ENCODE results near the gene KLHL35. TPM values are rescaled to one million over a fixed set of nuclear protein-coding genes. Genes with fewer than 3 reads are reported as not detected.

Gene KLHL35
- polyA plus RNA-seq, 1 donor from 2014 or later, result 0.48 TPM

DNA sequence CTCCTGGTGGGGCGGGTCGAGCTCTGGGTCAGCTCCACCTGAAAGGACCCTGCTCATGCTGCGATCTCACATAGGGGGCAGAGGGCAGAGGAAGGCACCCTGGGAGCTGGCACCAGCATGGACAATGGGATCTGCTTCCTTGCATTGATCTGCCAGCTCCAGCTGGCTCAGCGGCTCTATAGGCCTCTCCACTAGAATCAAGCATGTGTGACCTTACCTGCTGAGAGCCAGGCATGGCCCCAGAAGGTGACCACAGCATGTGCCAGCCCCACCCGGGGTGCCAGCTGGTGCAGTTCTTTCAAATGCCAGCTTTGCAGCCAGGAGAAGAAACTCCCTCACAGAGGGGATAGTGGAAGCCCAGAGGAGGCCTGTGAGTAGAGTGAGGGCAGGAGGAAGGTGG is 22.0 kb upstream of the KLHL35 start:
- Mint-ChIP-seq H3K9me3 (no peaks in the 10 kb centered on the region), H3K27me3 (no peaks in the 10 kb centered on the region)

DNA sequence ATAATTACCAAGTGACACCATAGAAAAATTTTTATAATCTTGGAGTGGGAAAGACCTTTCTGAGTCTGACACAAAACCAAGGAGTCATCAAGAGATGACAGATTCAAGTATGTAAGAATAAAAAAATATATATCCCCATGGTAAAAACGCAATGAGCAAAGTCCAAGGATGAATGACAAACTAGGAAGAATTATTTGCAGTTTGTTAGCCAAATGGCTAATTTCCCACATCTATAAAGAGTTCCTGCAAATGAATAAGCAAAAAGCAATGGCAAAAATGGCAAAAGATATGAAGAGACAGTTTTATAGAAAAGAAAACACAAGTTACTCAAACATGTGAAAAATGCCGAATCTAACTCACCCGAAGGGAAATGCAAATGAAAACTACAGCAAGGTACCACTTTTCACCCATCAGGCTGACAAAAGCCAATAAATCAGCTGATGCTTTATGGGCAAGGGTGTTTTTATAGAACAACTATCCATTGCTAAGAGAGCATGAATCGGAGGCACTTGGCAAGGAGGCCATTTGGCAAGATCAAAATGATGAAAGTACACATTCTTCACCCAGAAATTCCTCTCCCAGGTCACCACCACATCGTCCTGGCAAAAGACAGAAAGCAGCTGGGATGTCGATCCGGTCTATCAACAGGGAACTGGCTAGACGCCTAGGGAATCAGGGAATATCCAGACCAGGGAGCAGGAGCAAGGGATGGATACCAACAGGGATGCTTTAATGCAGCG is 21.1 kb upstream of the KLHL35 start:
- no peak overlapping the region for H3K4me3 Mint-ChIP-seq

More for the DNA sequence above, 22.0 kb upstream of the KLHL35 start:
- H3K4me1 Mint-ChIP-seq, result peaks cover 0 to 1% (median 0%) of the 10 kb centered on the region in 3 donors
- peaks cover 13% of the 10 kb centered on the region for H3K36me3 Mint-ChIP-seq
- H3K4me3 Mint-ChIP-seq, result no peak overlapping the region
- no peak overlapping the region for H3K27ac Mint-ChIP-seq

GRCh38 chr11:75450826-75451821 is 18.1 kb upstream of the KLHL35 start:
- Mint-ChIP-seq H3K4me3 (peak overlapping the region in 1 of 4 donors; percentile 57), H3K4me1 (peaks cover 0 to 1% (median 0%) of the 10 kb centered on the region in 3 donors), H3K36me3 (peaks cover 13% of the 10 kb centered on the region), H3K9me3 (no peaks in the 10 kb centered on the region), H3K27ac (no peak overlapping the region), H3K27me3 (no peaks in the 10 kb centered on the region)

More for the DNA sequence above, 21.1 kb upstream of the KLHL35 start:
- peaks cover 13% of the 10 kb centered on the region for H3K36me3 Mint-ChIP-seq
- no peak overlapping the region for H3K27ac Mint-ChIP-seq
- peaks cover 0 to 1% (median 0%) of the 10 kb centered on the region in 3 donors for H3K4me1 Mint-ChIP-seq
- H3K27me3 Mint-ChIP-seq, result no peaks in the 10 kb centered on the region
- no peaks in the 10 kb centered on the region for H3K9me3 Mint-ChIP-seq

GRCh38 chr11:75450236-75450635 is 17.2 kb upstream of the KLHL35 start:
- Mint-ChIP-seq H3K36me3 (peaks cover 13% of the 10 kb centered on the region), H3K27me3 (no peaks in the 10 kb centered on the region), H3K27ac (no peak overlapping the region), H3K4me3 (no peak overlapping the region), H3K9me3 (no peaks in the 10 kb centered on the region), H3K4me1 (no peaks in the 10 kb centered on the region)

GRCh38 chr11:75449776-75450175 is 16.8 kb upstream of the KLHL35 start:
- H3K27ac Mint-ChIP-seq, result no peak overlapping the region

DNA sequence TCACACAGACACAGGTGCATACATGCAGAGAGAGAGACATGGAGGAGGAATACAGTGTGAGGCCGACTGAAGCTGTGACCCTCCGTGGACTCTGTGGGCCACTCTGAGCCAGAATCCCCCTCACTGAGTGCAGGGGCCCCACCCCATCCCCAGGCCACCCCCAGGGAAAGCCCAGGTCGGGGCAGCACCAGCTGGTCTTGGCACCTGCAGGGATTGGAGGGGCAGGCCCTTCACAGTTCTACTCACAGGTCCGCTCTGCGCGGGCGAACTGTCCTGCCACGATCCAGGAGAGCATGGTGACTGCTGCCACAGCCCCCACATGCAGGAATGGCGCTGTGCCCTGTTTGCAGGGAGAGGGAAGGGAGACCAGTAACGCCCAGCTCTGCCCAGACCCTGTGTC is 16.3 kb upstream of the KLHL35 start:
- Mint-ChIP-seq H3K27ac (no peak overlapping the region), H3K4me3 (no peak overlapping the region), H3K27me3 (no peaks in the 10 kb centered on the region), H3K4me1 (no peaks in the 10 kb centered on the region), H3K36me3 (peaks cover 11% of the 10 kb centered on the region), H3K9me3 (no peaks in the 10 kb centered on the region)

More at GRCh38 chr11:75449776-75450175, 16.8 kb upstream of the KLHL35 start:
- Mint-ChIP-seq H3K27me3 (no peaks in the 10 kb centered on the region), H3K36me3 (peaks cover 11% of the 10 kb centered on the region), H3K4me1 (no peaks in the 10 kb centered on the region), H3K4me3 (no peak overlapping the region), H3K9me3 (no peaks in the 10 kb centered on the region)

DNA sequence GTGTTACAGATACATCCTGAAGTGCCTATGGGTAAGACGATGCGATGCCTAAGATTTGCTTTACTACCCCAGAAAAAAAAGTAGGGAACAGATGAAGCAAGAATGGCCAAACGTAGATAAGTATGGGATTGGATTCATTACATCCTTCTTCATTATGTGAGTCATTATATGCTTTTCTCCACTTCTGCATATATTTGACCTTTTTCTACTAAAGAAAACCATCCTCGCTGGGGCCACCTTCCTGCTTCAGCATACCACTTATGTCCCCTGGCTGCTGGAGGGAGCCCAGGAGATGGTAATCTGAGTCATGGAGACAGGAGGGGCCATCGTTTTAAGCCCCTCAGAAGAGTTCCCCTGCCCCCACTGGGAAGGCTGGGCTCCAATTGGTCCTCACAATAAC is 14.4 kb upstream of the KLHL35 start:
- H3K27me3 Mint-ChIP-seq, result no peaks in the 10 kb centered on the region
- H3K9me3 Mint-ChIP-seq, result no peaks in the 10 kb centered on the region
- peaks cover 9% of the 10 kb centered on the region for H3K36me3 Mint-ChIP-seq
- no peak overlapping the region for H3K27ac Mint-ChIP-seq
- no peak overlapping the region for H3K4me3 Mint-ChIP-seq
- H3K4me1 Mint-ChIP-seq, result no peaks in the 10 kb centered on the region

- Mint-ChIP-seq H3K36me3 (peaks cover 2% of the 10 kb centered on the region), H3K4me1 (no peaks in the 10 kb centered on the region), H3K9me3 (no peaks in the 10 kb centered on the region), H3K27me3 (no peaks in the 10 kb centered on the region), H3K27ac (no peak overlapping the region), H3K4me3 (no peak overlapping the region)
These were observed 12.4 kb upstream of the KLHL35 start for GRCh38 chr11:75445315-75445953.

DNA sequence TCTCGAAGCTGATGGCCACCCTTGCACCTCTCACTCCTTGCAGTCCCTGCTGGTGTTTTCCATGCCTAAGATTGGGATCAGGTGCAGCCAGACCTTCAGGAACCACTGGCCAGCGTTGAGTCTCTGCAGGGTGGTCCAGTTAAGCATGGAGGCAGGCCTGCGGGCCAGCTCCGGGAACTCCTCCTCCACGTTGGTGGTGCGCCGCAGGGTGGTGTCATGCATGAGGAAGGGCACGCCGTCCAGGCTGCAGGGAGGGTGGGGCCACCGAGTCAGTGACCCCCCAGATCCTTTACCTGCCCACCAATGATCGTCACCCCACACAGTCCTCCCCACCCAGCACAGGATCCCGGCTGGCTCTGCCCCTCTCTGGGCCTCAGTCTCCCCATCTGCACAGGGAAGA is 10.0 kb upstream of the KLHL35 start:
- H3K27me3 Mint-ChIP-seq, result no peaks in the 10 kb centered on the region
- H3K27ac Mint-ChIP-seq, result no peak overlapping the region
- H3K4me1 Mint-ChIP-seq, result peaks cover 0 to 2% (median 0%) of the 10 kb centered on the region in 3 donors
- H3K9me3 Mint-ChIP-seq, result no peaks in the 10 kb centered on the region
- no peak overlapping the region for H3K4me3 Mint-ChIP-seq
- H3K36me3 Mint-ChIP-seq, result peaks cover 3% of the 10 kb centered on the region

GRCh38 chr11:75442161-75442885 is 9.3 kb upstream of the KLHL35 start:
- no peaks in the 10 kb centered on the region for H3K9me3 Mint-ChIP-seq
- peaks cover 3% of the 10 kb centered on the region for H3K36me3 Mint-ChIP-seq
- no peak overlapping the region for H3K4me3 Mint-ChIP-seq
- H3K27ac Mint-ChIP-seq, result no peak overlapping the region
- H3K4me1 Mint-ChIP-seq, result peaks cover 0 to 2% (median 0%) of the 10 kb centered on the region in 3 donors
- H3K27me3 Mint-ChIP-seq, result no peaks in the 10 kb centered on the region

DNA sequence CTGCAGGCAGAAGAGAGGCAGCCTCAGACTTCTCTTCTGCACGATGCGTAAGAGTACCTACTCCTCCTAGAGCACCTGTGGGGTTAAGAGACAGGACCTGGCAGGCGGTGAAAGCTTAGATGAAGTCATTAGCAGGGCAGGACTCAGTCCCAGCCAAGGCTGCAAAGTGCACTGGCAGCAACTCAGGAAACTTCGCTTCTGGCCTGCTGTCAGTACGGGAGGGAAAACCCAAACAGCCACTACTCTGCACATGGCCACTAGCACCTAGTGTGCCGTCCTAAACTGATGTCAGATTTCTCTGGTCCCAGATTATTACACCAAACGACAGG is 8.8 kb upstream of the KLHL35 start:
- peaks cover 0 to 2% (median 0%) of the 10 kb centered on the region in 3 donors for H3K4me1 Mint-ChIP-seq
- H3K36me3 Mint-ChIP-seq, result peaks cover 3% of the 10 kb centered on the region
- no peaks in the 10 kb centered on the region for H3K27me3 Mint-ChIP-seq
- no peaks in the 10 kb centered on the region for H3K9me3 Mint-ChIP-seq
- H3K4me3 Mint-ChIP-seq, result no peak overlapping the region
- H3K27ac Mint-ChIP-seq, result no peak overlapping the region

- Mint-ChIP-seq H3K9me3 (no peaks in the 10 kb centered on the region), H3K27ac (no peak overlapping the region), H3K27me3 (no peaks in the 10 kb centered on the region), H3K36me3 (peaks cover 3% of the 10 kb centered on the region), H3K4me3 (no peak overlapping the region), H3K4me1 (peaks cover 0 to 2% (median 0%) of the 10 kb centered on the region in 3 donors)
These were observed 8.2 kb upstream of the KLHL35 start for GRCh38 chr11:75440960-75441803.

DNA sequence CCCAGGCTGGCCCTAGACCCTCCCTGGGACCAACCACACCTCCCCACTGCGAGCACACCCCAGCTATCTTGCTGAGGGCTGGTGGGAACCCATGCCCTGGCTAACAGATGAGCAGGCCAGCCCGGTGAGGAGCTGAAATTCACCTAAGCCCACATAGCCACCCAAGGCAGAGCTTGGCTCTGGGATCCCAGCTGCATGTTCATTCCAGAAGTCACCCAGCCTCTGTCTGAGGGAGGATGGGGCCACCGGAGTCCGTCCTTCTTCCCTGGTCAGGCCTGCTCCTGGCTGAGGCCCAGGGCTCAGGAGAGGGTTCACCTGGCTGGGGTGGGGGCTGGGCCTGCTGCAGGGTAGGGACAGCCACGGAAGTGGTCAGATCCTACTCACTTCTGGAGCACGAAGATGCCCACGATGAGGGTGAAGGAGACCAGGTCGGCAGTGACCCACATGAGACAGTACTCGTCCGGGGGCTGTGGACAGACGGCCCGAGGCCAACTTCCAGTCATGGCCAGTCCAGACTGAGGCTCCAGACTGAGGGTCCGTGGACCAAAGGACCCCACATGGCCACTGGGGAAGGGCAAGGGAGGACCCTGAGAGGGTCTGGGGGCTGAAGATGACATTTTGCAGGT is 6.6 kb upstream of the KLHL35 start:
- Mint-ChIP-seq H3K36me3 (peaks cover 3% of the 10 kb centered on the region), H3K4me3 (no peak overlapping the region), H3K4me1 (peaks cover 0 to 2% (median 0%) of the 10 kb centered on the region in 3 donors), H3K9me3 (no peaks in the 10 kb centered on the region), H3K27ac (peak overlapping the region in 1 of 3 donors; percentile 82), H3K27me3 (no peaks in the 10 kb centered on the region)
